GM19023 (cell line): Measurements from ENCODE around the gene XIST.
"Not testable (repeated sequence)": the region's sequence is repeated elsewhere in the genome, so short reads cannot be mapped to it uniquely, and the experiment has no call there.

Source experiments
- ATAC-seq: cut with Tn5 transposase; IDR thresholded peaks from one replicate; pipeline ENCODE4 v1.9.1; 2021; ENCODE audit warnings: mild to moderate bottlenecking, moderate library complexity; ENCODE audit not compliant: unreplicated experiment

The XIST gene

DNA sequence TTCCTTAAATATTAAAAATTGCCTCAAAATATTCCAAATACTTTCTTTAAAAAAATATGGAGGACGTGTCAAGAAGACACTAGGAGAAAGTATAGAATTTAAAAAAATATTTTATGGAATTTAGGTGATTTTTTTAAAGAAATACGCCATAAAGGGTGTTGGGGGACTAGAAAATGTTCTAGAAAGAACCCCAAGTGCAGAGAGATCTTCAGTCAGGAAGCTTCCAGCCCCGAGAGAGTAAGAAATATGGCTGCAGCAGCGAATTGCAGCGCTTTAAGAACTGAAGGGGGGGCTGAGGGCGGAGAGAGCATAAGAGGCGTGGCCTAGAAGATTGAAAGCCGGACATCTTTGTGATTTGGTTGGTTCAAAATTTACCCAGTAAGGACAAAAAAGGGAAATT, at the start of gene XIST:
Gene XIST (minus strand): TSS at position 248 of the 400 bp plus-strand sequence.
- no peak for ATAC-seq

DNA sequence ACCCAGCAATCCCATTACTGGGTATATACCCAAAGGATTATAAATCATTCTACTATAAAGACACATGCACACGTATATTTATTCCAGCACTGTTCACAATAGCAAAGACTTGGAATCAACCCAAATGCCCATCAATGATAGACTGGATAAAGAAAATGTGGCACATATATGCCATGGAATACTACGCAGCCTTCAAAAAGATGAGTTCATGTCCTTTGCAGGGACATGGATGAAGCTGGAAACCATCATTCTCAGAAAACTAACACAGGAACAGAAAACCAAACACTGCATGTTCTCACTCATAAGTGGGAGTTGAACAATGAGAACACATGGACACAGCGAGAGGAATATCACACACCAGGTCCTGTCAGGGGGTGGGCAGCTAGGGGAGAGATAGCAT, 45.8 kb upstream of the XIST start:
- ATAC-seq = not testable (repeated sequence)

DNA sequence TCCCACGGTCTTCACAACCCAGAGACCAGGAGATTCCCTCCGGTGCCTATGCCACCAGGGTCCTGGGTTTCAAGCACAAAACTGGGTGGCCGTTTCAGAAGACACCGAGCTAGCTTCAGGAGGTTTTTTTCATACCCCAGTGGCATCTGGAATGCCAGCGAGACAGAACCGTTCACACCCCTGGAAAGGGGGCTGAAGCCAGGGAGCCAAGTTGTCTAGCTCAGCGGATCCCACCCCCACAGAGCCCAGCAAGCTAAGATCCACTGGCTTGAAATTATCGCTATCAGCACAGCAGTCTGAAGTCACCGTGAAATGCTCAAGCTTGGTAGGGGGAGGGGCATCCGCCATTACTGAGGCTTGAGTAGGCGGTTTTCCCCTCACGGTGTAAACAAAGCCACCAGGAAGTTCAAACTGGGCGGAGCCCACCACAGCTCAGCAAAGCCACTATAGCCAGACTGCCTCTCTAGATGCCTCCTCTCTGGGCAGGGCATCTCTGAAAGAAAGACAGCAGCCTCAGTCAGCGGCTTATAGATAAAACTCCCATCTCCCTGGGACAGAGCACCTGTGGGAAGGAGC, 40.1 kb upstream of the XIST start:
- not testable (repeated sequence) for ATAC-seq

DNA sequence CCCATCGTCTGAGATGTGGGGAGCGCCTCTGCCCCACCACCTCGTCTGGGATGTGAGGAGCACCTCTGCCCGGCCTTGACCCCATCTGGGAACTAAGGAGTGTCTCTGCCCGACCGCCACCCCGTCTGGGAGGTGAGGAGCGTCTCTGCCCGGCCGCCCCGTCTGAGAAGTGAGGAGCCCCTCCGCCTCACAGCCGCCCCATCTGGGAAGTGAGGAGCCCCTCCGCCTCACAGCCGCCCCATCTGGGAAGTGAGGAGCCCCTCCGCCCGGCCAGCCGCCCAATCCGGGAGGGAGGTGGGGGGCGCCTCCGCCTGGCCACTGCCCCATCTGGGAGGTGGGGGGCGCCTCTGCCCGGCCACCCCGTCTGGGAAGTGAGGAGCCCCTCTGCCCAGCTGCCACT, 29.7 kb upstream of the XIST start:
- not testable (repeated sequence) for ATAC-seq

DNA sequence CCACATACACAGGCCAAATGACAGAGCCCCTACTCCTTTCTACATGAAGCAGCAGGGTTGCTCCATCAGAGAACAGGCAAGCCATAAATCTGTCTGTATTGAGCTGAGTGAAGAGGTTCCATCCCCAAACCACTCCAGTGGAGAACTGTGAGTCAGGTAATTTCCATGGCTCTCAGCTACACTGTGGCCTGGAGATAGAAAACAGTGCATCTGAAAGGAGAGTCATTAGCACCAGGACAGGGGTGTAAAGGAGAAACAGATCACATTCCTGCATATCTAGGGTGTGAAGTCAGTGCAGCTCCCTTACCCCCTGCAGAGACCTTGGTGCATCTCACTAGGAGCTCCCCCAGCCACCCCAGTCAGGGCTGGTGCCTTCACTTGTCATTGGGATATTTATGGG, 25.2 kb upstream of the XIST start:
- ATAC-seq = no peak

DNA sequence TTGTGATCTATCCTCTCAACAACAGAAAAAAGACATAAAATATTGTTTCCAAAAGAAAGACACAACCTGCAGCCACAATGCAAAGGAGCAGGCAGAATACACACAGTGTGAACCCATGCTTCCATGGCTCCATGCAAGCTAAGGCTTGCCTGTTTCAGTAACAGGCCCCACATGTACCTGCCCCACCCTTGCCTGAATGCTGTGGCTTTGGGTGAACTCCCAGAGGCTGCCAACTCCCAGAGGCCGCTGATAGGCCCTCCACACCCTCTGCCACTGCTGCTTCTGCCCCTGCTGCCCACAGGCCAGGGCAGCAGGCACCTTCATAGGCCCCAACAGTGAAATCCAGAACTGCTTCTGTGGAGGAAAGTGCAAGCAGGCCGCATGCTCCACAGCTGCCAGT, 24.4 kb upstream of the XIST start:
- no peak for ATAC-seq

DNA sequence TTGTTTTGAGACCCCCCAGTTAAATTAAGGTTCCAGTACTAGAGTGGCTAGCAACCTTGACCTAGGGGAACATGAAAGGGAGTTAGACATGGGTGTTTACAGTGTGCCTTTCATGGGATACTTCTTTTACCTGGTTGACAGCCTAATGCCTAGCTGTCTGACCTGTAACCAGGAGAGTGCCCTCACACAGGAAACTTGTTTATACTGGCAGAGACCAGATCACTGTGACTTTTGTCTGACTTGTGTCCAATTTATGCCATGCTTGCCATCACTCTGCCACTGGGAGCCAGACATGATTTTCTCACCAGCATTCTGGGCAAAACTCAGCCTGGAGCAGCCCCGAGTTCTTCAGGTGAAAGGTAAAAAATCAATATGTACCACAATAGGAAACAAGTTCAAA, 16.4 kb upstream of the XIST start:
- no peak for ATAC-seq

DNA sequence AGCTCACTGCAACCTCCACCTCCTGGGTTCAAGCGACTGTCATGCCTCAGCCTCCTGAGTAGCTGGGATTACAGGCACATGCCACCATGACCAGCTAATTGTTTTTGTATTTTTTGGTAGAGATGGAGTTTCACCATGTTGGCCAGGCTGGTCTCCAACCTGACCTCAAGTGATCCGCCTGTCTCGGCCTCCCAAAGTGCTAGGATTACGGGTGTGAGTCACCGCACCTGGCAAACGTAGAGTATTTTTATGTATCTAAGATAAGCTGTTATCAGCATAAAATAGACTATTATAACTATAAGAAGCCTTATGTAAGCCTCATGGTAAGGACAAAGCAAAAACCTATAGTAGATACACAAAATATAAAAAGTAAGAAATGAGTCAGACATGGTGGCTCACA, 14.6 kb upstream of the XIST start:
- no peak for ATAC-seq

DNA sequence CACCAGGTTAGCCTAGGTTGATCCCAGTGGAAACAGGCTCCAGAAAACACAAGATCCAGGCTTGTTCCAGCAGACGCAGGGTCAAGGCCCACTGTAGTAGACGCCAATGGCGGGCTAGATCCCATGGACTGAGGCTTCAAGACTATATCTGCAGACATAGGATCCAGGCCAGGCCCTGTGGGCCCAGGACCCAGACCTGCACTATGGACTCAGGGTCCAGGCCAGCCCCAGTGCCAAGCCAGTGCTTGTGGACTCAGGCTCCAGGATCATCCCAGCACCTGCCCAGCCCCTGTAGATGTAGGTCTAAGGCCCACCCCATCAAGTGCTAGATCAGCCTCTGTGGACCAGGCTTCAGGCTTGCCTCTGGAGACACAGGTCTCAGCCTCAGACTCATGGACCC, 11.3 kb upstream of the XIST start:
- ATAC-seq = no peak

DNA sequence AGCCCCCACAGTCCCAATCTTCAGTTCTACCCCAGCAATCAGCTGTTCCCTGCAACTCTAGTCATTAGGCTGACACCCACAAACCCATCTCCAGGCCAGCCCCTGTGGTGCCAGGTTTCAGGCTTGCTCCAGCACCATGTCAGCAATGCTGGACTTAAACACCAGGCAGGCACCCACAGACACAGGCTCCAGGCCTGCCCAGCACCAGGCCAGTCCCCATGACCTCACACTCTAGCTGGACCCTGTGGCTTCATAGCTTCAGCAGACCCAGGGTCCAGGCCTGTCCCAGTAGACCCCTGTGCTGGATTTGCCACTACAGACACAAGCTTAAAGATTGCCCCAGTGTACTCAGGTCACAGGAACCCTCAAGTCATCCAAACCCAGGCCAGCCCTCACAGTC, 10.8 kb upstream of the XIST start:
- no peak for ATAC-seq

DNA sequence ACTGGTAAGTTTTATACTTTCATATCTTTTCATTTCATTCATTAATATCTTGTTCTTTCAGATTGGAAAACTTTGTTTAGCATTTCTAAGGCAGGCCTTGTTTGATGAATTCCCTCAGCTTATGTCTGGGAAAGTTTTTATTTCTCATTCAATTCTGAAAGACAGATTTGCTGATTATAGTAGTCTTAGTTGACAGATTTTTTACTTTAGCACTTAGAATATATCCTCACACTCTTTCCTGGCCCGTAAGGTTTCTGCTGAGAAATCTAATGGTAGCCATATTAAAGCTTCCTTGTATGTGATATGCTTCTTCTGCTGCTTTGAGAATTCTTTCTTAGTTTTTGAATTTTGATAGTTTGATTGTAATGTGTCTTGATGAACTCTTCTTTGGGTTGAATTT, 7.1 kb upstream of the XIST start:
- ATAC-seq = no peak

DNA sequence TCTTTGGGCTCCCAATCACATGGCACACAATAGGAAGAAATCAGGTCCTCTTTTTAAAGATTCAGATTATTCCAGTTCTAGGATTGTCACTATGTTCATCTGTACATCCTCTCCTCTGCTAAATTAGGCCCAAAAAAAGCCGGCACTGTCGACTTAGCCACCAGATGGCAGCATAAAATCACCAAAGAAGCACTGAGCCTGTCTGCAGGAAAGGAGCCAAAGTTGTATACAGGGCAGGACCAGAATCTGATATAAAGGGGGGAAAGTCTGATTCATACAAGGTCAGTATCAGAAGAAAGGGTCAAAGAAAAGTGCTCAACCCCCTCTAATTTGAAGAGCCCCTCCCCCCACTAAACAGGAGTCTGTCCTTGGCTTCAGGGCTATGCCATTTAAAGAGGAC, 3.0 kb upstream of the XIST start:
- ATAC-seq = no peak

DNA sequence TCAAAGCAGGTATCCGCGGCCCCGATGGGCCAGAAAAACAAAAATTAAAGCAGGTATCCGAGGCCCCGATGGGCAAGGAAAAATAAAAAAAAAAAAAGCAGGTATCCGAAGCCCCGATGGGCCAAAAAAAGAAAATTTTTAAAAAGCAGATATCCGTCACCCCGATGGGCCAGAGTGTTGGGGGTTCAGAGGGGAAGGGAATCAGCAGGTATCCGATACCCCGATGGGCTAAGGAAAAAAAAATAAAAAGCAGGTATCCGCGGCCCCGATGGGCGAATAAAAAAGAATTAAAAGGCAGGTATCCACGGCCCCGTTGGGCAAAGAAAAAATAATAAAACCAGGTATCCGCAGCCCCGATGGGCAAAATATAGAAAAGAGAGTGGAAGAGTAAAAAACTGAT, 492 bp downstream of the XIST start:
- ATAC-seq = no peak

DNA sequence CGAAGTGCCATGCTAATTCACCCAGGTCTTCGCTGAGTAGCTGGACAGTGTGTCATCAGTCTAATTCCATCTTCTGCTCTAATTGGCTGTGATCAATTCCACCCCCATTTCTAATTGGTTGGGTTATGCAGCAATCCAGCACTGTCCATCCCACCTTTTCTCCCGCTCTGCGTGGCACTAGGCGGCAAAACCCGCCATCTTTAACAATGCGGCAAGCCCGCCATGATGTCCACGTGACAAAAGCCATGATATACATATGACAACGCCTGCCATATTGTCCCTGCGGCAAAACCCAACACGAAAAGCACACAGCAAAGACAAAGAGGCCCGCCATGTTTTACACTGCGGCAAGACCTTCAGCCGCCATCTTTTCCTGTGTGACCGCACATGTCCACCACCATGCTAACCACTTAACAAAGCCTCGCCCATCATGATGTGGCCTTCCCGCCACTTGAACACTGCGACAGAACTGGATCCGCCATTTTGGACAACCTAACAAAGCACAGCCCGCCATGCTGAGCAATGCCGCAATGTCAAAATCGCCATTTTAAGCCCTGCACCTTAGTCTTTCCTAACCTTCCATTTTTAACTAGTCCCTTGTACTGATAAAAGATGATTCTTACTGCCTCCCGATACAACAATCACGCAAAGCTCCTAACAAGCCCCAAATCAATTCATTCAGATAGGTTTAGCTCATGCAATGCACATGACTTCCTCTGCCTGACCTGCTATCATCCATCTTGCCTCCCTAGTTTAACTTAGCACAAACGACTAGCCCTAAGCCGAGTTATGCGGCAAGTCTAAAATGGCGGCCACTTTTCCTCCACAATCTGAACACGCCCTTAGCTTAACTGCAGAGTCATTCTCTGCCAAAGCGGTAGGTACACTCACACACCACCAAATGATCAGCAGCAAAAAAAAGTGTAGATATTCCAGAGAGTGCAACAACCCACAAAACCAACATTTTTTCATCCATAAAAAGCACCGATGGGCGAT, 1.2 kb downstream of the XIST start:
- ATAC-seq = peak; percentile 78

DNA sequence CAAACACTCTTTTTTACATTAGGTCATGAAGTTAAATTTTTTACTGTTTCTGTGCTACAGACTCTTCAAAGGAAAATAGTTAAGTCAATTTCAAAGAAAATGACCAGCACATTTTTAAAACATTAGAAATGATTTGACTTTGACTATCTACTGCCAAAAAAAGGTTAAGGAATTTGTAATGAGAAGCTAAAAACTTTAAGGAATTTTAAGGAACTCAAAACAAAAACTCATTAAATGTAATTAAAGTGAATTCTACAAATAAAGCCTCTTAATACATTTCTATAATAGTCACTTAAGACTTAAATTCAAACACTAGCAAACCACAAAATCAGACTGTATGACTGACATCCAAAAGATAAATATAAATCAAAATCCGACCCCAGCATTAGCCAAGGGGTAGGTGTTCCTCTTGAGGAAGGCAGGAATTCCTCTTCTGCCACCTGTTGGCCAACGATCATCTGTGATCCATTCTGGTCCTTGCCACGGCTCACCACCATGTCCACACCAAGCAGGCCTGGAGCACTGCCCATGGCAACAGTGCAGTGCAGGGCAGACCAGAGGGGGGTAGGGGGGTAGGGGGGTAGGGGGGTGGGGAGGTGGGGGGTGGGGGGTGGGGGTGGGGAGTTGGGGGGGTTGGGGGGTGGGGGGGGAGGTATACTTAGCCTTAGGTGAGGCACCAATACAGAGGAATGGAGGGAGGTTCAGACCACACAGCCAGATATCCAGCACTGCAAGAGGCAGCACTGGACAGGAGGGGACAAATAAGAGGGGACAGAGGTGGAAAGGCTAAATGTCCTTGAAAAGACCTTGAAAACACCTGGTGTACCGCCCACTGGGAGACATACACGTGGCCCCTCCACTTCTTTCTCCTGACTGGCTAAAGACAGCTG, 2.1 kb downstream of the XIST start:
- ATAC-seq = no peak

DNA sequence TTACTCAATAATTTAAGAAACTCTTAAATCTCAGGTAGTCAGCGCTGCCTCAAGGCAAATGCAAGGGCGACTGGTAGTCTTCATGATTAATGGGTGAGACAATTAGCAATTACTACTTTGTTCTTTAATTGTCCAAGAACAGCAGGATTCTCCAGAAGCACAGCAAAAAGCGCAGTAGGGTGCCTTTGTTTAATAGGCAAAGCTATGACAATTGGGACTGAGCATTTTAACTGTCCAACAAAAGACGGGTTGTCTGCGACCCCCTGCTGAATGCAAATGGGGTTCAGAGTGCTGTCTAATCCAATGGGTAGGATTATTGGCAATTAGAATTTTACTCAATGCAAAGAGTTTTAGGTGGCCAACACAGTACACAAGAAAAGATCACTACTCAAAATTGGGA, 3.4 kb downstream of the XIST start:
- no peak for ATAC-seq

DNA sequence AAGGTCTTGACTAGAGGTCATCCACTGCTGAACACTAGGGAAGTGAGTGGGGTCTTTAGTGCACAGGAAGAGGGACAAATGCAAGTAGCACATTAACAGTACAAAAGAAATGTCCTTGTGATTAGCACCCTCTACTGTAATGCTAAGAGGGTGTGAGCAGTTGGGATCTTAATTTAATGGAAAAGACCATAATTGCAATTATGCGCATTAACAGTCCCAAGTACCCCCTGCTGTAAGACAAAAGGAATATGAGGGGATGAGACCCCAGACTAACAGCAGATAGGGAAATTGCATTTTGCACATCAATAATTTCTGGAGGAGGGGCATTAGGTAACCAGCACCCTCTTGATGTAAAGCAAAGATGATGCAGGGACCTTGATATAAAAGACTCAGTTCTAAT, 4.5 kb downstream of the XIST start:
- ATAC-seq = no peak

DNA sequence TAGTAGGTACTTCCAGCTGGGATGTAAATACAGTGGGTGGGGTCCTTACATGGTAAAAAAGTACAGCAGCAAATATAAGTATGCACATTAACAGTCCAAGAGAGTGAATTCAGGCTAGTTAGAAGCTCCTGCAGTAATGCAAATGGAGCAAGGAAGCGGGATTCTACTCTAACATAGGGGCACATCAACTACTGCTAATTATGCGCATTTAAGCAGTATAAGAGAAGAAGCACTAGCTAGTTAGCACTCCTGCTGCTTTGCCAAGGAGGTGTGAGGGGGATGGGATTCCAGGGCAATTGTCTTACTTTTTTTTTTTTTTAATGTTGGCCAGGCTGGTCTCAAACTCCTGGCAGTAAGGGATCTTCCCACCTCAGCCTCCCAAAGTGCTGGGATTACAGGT, 5.4 kb downstream of the XIST start:
- ATAC-seq = no peak

DNA sequence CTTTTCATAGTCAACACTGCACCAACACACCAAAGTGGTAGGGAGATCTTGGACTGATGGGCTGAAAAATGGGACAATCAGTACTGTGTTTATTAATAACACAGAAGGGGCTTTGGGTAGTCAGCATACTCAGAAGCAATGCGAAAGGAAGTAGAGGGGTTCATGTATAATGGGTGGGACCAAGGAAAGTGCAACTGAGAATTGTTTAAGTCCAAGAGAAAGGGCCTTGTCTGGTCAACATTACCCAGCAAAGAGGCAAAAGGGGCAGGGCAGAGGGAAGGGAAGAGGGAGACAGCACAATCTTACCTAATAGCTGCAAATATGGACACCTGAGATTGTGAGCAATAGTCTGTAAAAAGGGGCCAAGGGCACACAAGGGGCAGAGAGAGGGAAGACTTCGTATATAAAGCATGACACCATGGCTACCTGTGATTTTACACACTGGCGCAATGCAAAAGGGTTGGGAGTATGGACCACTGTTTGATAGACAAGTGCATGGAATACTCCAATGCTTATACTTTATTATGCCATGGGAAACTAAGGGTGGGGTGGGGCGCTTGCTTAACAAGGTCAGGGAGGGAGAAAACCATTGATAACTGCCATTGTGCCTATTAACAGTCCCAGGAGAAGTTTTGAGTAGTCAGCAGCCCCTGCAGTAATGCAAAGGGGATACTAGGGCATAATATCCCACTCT, 9.8 kb downstream of the XIST start:
- no peak for ATAC-seq

DNA sequence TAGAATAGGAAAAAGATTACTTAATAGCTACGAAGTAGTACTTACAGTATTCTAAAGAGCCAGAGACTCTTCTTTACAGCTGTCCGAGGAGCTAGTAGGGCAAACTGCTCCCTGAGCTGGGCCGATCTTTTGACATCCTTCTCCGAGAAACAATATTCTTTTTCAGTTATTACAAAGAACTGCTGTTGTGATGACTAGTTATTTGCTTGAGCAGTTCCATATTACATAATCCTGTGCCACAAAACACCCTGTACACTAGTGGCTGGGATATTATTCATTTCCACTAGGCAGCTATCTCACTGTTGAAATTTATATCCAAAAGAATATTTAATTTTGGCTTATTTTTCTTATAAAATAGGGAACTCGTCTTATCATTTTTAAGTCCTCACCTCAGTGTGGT, 11.2 kb downstream of the XIST start:
- ATAC-seq = no peak
